GM23338 (cell line): ENCODE results near the gene TBK1. TPM values are rescaled to one million over a fixed set of nuclear protein-coding genes. Genes with fewer than 3 reads are reported as not detected.

Experiments
- ATAC-seq: fragments of 200-7000 bp; cut with Tn5 transposase; 3 replicates; pipeline ENCODE4 v1.9.1; 2020
- DNase-seq: peaks from one replicate; pipeline ENCODE4 v3.0.0-alpha.2; 2015; ENCODE audit warnings: low spot score
- H2AFZ ChIP-seq: fragments of 200-600 bp; sonication (generic); 2 replicates; pipeline ENCODE4 v1.8.0; 2016; ENCODE audit warnings: antibody characterized with exemption, mild to moderate bottlenecking, moderate library complexity
- H3F3A ChIP-seq: fragments of 200-600 bp; sonication (generic); replicated peaks from 2 replicates; pipeline ENCODE4 v1.8.0; 2017; ENCODE audit warnings: antibody characterized with exemption, mixed run types, low read depth
- H3K27ac ChIP-seq: fragments of 200-600 bp; sonication (generic); 2 replicates; pipeline ENCODE4 v1.6.1; 2016; ENCODE audit warnings: low read depth
- H3K27me3 ChIP-seq: fragments of 200-600 bp; sonication (generic); 2 replicates; pipeline ENCODE4 v1.8.0; 2016; ENCODE audit warnings: mild to moderate bottlenecking, mixed run types, moderate library complexity; ENCODE audit not compliant: insufficient read depth
- H3K36me3 ChIP-seq: fragments of 200-600 bp; sonication (generic); 2 replicates; pipeline ENCODE4 v1.8.0; 2016; ENCODE audit warnings: mild to moderate bottlenecking; ENCODE audit not compliant: insufficient read depth
- H3K4me1 ChIP-seq: fragments of 200-600 bp; sonication (generic); 2 replicates; pipeline ENCODE4 v1.8.0; 2016; ENCODE audit warnings: mild to moderate bottlenecking, moderate library complexity; ENCODE audit not compliant: insufficient read depth
- H3K4me2 ChIP-seq: fragments of 200-600 bp; sonication (generic); 2 replicates; pipeline ENCODE4 v1.7.1; 2017; ENCODE audit warnings: mixed run types
- H3K4me3 ChIP-seq: fragments of 200-600 bp; sonication (generic); 2 replicates; pipeline ENCODE4 v1.6.1; 2016; ENCODE audit warnings: mixed run types
- H3K79me2 ChIP-seq: fragments of 200-600 bp; sonication (generic); replicated peaks from 2 replicates; pipeline ENCODE4 v1.8.0; 2017; ENCODE audit warnings: mild to moderate bottlenecking; ENCODE audit not compliant: insufficient read depth
- H3K9me2 ChIP-seq: fragments of 200-600 bp; sonication (generic); 2 replicates; pipeline ENCODE4 v1.8.0; 2017; ENCODE audit not compliant: insufficient read depth
- H4K20me1 ChIP-seq: fragments of 200-600 bp; sonication (generic); replicated peaks from 2 replicates; pipeline ENCODE4 v1.8.0; 2017; ENCODE audit warnings: mild to moderate bottlenecking; ENCODE audit not compliant: insufficient read depth
- H3K27ac Mint-ChIP-seq: 2 replicates; pipeline ENCODE4 v1.8.0; 2020; ENCODE audit warnings: inconsistent platforms, mild to moderate bottlenecking, moderate library complexity, mixed read lengths
- H3K27me3 Mint-ChIP-seq: 3 replicates; pipeline ENCODE4 v1.8.0; 2022; ENCODE audit warnings: low read depth, mild to moderate bottlenecking, moderate library complexity, mixed read lengths, inconsistent platforms; ENCODE audit not compliant: insufficient read depth, poor library complexity
- H3K36me3 Mint-ChIP-seq: 3 replicates; pipeline ENCODE4 v1.8.0; 2021; ENCODE audit warnings: low read depth, mild to moderate bottlenecking, inconsistent platforms, moderate library complexity, mixed read lengths
- H3K4me1 Mint-ChIP-seq: 3 replicates; pipeline ENCODE4 v1.8.0; 2020; ENCODE audit warnings: mild to moderate bottlenecking, inconsistent platforms, mixed read lengths
- H3K4me3 Mint-ChIP-seq: 3 replicates; pipeline ENCODE4 v1.8.0; 2021; ENCODE audit warnings: moderate library complexity, mild to moderate bottlenecking, inconsistent platforms, mixed read lengths
- H3K9me3 Mint-ChIP-seq: 3 replicates; pipeline ENCODE4 v1.8.0; 2020; ENCODE audit warnings: moderate library complexity, mild to moderate bottlenecking, inconsistent platforms, mixed read lengths
- CTCF ChIP-seq, 2 experiments: fragments of 200-600 bp in 1 of 2; sonication (generic) in 1 of 2; conservative IDR thresholded peaks; 2 replicates each; pipeline versions ENCODE4 v1.5.1 to v1.6.1; 2016 to 2017; ENCODE audit warnings: antibody characterized with exemption in 2 of 2, low read depth in 2 of 2, mild to moderate bottlenecking in 2 of 2, moderate library complexity in 1 of 2
- ETS1 ChIP-seq: IDR thresholded peaks from 2 replicates; pipeline ENCODE4 v1.6.1; 2016; ENCODE audit warnings: antibody characterized with exemption
- EZH2 ChIP-seq: fragments of 200-600 bp; sonication (generic); IDR thresholded peaks from one replicate; pipeline ENCODE4 v1.8.0; 2017; ENCODE audit warnings: antibody characterized with exemption, mild to moderate bottlenecking, low read depth; ENCODE audit not compliant: unreplicated experiment
- EZH2phosphoT487 ChIP-seq: fragments of 200-600 bp; sonication (generic); IDR thresholded peaks from one replicate; pipeline ENCODE4 v1.8.1; 2018; ENCODE audit warnings: antibody characterized with exemption; ENCODE audit not compliant: unreplicated experiment
- JUNB ChIP-seq: IDR thresholded peaks from one replicate; pipeline ENCODE4 v1.6.1; 2016; ENCODE audit warnings: antibody characterized with exemption; ENCODE audit not compliant: unreplicated experiment
- NANOG ChIP-seq: IDR thresholded peaks from 2 replicates; pipeline ENCODE4 v1.6.1; 2016; ENCODE audit warnings: antibody characterized with exemption, borderline replicate concordance
- POLR2AphosphoS5 ChIP-seq: IDR thresholded peaks from 2 replicates; pipeline ENCODE4 v1.6.1; 2016; ENCODE audit warnings: antibody characterized with exemption, low read depth
- REST ChIP-seq: IDR thresholded peaks from one replicate; pipeline ENCODE4 v1.6.1; 2018; ENCODE audit warnings: antibody characterized with exemption; ENCODE audit not compliant: unreplicated experiment
- STAT1 ChIP-seq: IDR thresholded peaks from one replicate; pipeline ENCODE4 v1.6.1; 2016; ENCODE audit warnings: antibody characterized with exemption; ENCODE audit not compliant: unreplicated experiment
- ZNF114 ChIP-seq: fragments of 250-450 bp; sonication (Bioruptor Pico); IDR thresholded peaks from 2 replicates; pipeline ENCODE4 v1.5.0; 2020; ENCODE audit warnings: mild to moderate bottlenecking, moderate library complexity
- ZNF331 ChIP-seq: fragments of 250-450 bp; sonication (Bioruptor Pico); IDR thresholded peaks from 2 replicates; pipeline ENCODE4 v1.5.0; 2020; ENCODE audit warnings: low read depth, mild to moderate bottlenecking, moderate library complexity
- ZNF462 ChIP-seq: fragments of 250-450 bp; sonication (Bioruptor Pico); IDR thresholded peaks from 2 replicates; pipeline ENCODE4 v1.5.0; 2020; ENCODE audit warnings: mild to moderate bottlenecking, moderate library complexity
- polyA plus RNA-seq: library from polyadenylated mRNA; unstranded; fragments of >200 nt; fragmentation: Nextera tagmentation; extraction: Ambion mirVana; gene quantifications from 2 replicates; pipeline ENCODE4 v1.2.1, GENCODE V29; 2016
- total RNA-seq: library from RNA; depleted of rRNA; stranded (reverse); fragments of >200 nt; shearing (Covaris generic); gene quantifications from 2 replicates; pipeline ENCODE4 v1.2.3, GENCODE V29; 2014

TBK1 gene
- total and polyA plus RNA-seq, 2 experiments from 2014 or later, result 21.7 to 29.9 TPM

GRCh38 chr12:64530566-64530965, 78.6 kb downstream of the TBK1 start (continued):
- TF ChIP-seq REST (no peak), CTCF (conservative IDR thresholded peaks at IDR 0.05; ENCODE audit: low read depth in 2 of 2) (no peak), ZNF331 (no peak), EZH2phosphoT487 (no peak), NANOG (no peak)

GRCh38 chr12:64531665-64532334, 79.9 kb downstream of the TBK1 start:
- ATAC-seq (peak; percentile 93), DNase-seq (peak; percentile 71)
- H2AFZ ChIP-seq, result peak overlapping the region; percentile 96
- no peak overlapping the region for H3K27ac ChIP-seq
- no peak overlapping the region for H3K4me3 ChIP-seq
- H3F3A ChIP-seq, result no peaks in the 10 kb centered on the region
- H3K4me2 ChIP-seq, result no peak overlapping the region
- no peak overlapping the region for H3K4me3 Mint-ChIP-seq
- H3K27me3 Mint-ChIP-seq, result no peaks in the 10 kb centered on the region
- no peaks in the 10 kb centered on the region for H3K9me3 Mint-ChIP-seq
- no peaks in the 10 kb centered on the region for H3K79me2 ChIP-seq
- H4K20me1 ChIP-seq, result no peaks in the 10 kb centered on the region
- H3K4me1 Mint-ChIP-seq, result peaks cover 8% of the 10 kb centered on the region
- H3K36me3 Mint-ChIP-seq, result no peaks in the 10 kb centered on the region
- peak overlapping the region; percentile 69 for H3K27ac Mint-ChIP-seq
- H3K9me2 ChIP-seq, result no peaks in the 10 kb centered on the region
- H3K27me3 ChIP-seq, result no peaks in the 10 kb centered on the region
- H3K4me1 ChIP-seq, result no peaks in the 10 kb centered on the region; the same call in 1 of the 2 replicates
- H3K36me3 ChIP-seq, result no peaks in the 10 kb centered on the region
- TF ChIP-seq ETS1 (no peak), STAT1 (no peak), ZNF462 (CRISPR knock-in tag) (no peak), JUNB (no peak), EZH2phosphoT487 (no peak), ZNF331 (no peak), EZH2 (no peak), ZNF114 (no peak), POLR2AphosphoS5 (no peak), NANOG (no peak)
